ENCODE data around the gene PDZRN3.

DNA sequence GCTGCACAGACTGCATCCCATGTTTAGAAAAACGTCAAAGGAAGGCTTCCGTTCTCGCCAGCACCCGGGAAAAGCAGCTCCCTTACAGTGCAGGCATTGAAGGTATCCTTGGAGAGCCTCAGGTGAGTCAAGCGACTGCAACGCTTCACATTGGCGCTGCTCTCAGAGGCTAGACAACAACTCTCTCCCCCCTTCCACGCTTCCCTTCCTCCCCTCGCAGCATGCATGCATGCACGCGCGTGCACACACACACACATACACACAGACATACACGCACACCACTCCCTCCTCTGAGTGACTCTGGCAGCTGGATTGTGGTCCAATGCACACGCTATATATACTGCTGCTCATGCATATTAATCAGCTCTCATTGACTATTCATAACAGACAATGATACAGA, 191.1 kb downstream of the PDZRN3 start:
- TF ChIP-seq POLR2AphosphoS5 (IDR thresholded peaks at IDR 0.05; ENCODE audit: low read depth, low read length), result no peak
- no peak for TF ChIP-seq TAF1 (IDR thresholded peaks at IDR 0.05; ENCODE audit: borderline replicate concordance, insufficient read depth, low read length)
